H9 (cell line): ENCODE measurements around the gene C1orf21. TPM values are rescaled to one million over a fixed set of nuclear protein-coding genes. Genes with fewer than 3 reads are reported as not detected.

Experiments used
- DNase-seq: peaks from one replicate; pipeline ENCODE4 v3.0.0-alpha.2; 2017
- H2AFZ ChIP-seq: one replicate; pipeline ENCODE4 v1.6.1; 2013; ENCODE audit warnings: mild to moderate bottlenecking, low read length, control low read depth, moderate library complexity
- H2AK5ac ChIP-seq: 2 replicates; pipeline ENCODE4 v1.6.1; 2013; ENCODE audit warnings: low read length, control low read depth, mixed read lengths; ENCODE audit not compliant: insufficient read length
- H2BK120ac ChIP-seq: one replicate; pipeline ENCODE4 v1.6.1; 2013; ENCODE audit warnings: low read depth, mild to moderate bottlenecking, low read length, control low read depth, inconsistent platforms; ENCODE audit not compliant: poor library complexity, severe bottlenecking
- H2BK12ac ChIP-seq: 2 replicates; pipeline ENCODE4 v1.6.1; 2013; ENCODE audit warnings: low read length, control low read depth, mixed read lengths, low read depth; ENCODE audit not compliant: insufficient read length
- H2BK15ac ChIP-seq: 2 replicates; pipeline ENCODE4 v1.6.1; 2013; ENCODE audit warnings: low read depth, low read length, control low read depth
- H2BK20ac ChIP-seq: one replicate; pipeline ENCODE4 v1.6.1; 2013; ENCODE audit warnings: low read depth, mild to moderate bottlenecking, low read length, control low read depth, inconsistent platforms; ENCODE audit not compliant: poor library complexity, severe bottlenecking
- H2BK5ac ChIP-seq: 2 replicates; pipeline ENCODE4 v1.6.1; 2013; ENCODE audit warnings: low read length, control low read depth, mixed read lengths; ENCODE audit not compliant: insufficient read length
- H3K14ac ChIP-seq: 2 replicates; pipeline ENCODE4 v1.6.1; 2013; ENCODE audit warnings: low read length, control low read depth; ENCODE audit not compliant: insufficient read depth
- H3K18ac ChIP-seq: 2 replicates; pipeline ENCODE4 v1.6.1; 2013; ENCODE audit warnings: low read depth, mild to moderate bottlenecking, mixed read lengths, low read length, control low read depth; ENCODE audit not compliant: insufficient read length
- H3K23ac ChIP-seq: 2 replicates; pipeline ENCODE4 v1.6.1; 2013; ENCODE audit warnings: low read length, control low read depth, mixed read lengths, low read depth; ENCODE audit not compliant: insufficient read length
- H3K23me2 ChIP-seq: 2 replicates; pipeline ENCODE4 v1.6.1; 2013; ENCODE audit warnings: low read depth, mild to moderate bottlenecking, mixed read lengths, low read length, control low read depth; ENCODE audit not compliant: insufficient read length, poor library complexity, severe bottlenecking
- H3K27ac ChIP-seq: 2 replicates; pipeline ENCODE4 v1.5.1; 2013; ENCODE audit warnings: low read length, control low read depth, mixed read lengths, low read depth; ENCODE audit not compliant: insufficient read length
- H3K27me3 ChIP-seq: 2 replicates; pipeline ENCODE4 v1.6.1; 2013; ENCODE audit warnings: low read length, control low read depth, inconsistent platforms; ENCODE audit not compliant: insufficient read depth
- H3K4ac ChIP-seq: 2 replicates; pipeline ENCODE4 v1.6.1; 2013; ENCODE audit warnings: low read depth, mild to moderate bottlenecking, control low read depth, inconsistent platforms, low read length, moderate library complexity
- H3K4me1 ChIP-seq: 2 replicates; pipeline ENCODE4 v1.6.1; 2013; ENCODE audit warnings: low read length, control low read depth, inconsistent platforms; ENCODE audit not compliant: insufficient read depth
- H3K4me2 ChIP-seq: 2 replicates; pipeline ENCODE4 v1.6.1; 2013; ENCODE audit warnings: low read length, control low read depth, mixed read lengths; ENCODE audit not compliant: insufficient read length, insufficient read depth
- H3K56ac ChIP-seq: 2 replicates; pipeline ENCODE4 v1.6.1; 2013; ENCODE audit warnings: low read depth, mild to moderate bottlenecking, mixed read lengths, low read length, control low read depth; ENCODE audit not compliant: insufficient read length
- H3K79me1 ChIP-seq: 2 replicates; pipeline ENCODE4 v1.6.1; 2013; ENCODE audit warnings: low read depth, mild to moderate bottlenecking, moderate library complexity, low read length, control low read depth, inconsistent platforms; ENCODE audit not compliant: insufficient read depth, poor library complexity, severe bottlenecking
- H3K79me2 ChIP-seq: 2 replicates; pipeline ENCODE4 v1.6.1; 2013; ENCODE audit warnings: low read length, control low read depth, inconsistent platforms; ENCODE audit not compliant: insufficient read depth
- H3K9ac ChIP-seq: 2 replicates; pipeline ENCODE4 v1.6.1; 2013; ENCODE audit warnings: low read length, control low read depth, mixed read lengths; ENCODE audit not compliant: insufficient read length; ENCODE audit errors: extremely low read depth
- H3K9me3 ChIP-seq: one replicate; pipeline ENCODE4 v1.6.1; 2013; ENCODE audit warnings: low read depth, low read length, inconsistent platforms; ENCODE audit not compliant: control insufficient read depth
- H3T11ph ChIP-seq: one replicate; pipeline ENCODE4 v1.6.1; 2013; ENCODE audit warnings: mild to moderate bottlenecking, low read length, control low read depth, inconsistent platforms
- H4K20me1 ChIP-seq: one replicate; pipeline ENCODE4 v1.6.1; 2013; ENCODE audit not compliant: control insufficient read depth, insufficient read length, insufficient read depth
- H4K5ac ChIP-seq: 2 replicates; pipeline ENCODE4 v1.6.1; 2013; ENCODE audit warnings: low read depth, mild to moderate bottlenecking, mixed read lengths, low read length, control low read depth; ENCODE audit not compliant: insufficient read length
- H4K8ac ChIP-seq: replicated peaks from 2 replicates; pipeline ENCODE4 v1.6.1; 2013; ENCODE audit warnings: low read length, control low read depth, mixed read lengths, low read depth; ENCODE audit not compliant: insufficient read length
- H4K91ac ChIP-seq: 2 replicates; pipeline ENCODE4 v1.6.1; 2013; ENCODE audit warnings: low read depth, mild to moderate bottlenecking, moderate library complexity, mixed read lengths, low read length, control low read depth; ENCODE audit not compliant: insufficient read length
- H3K27ac Mint-ChIP-seq, 3 experiments: 2 replicates in 2 of 3; 3 replicates in 1 of 3; pipeline ENCODE4 v1.8.0; 2020 to 2021; ENCODE audit warnings: mixed read lengths in 3 of 3, mild to moderate bottlenecking in 1 of 3, moderate library complexity in 1 of 3
- H3K27me3 Mint-ChIP-seq: 2 replicates; pipeline ENCODE4 v1.8.0; 2021; ENCODE audit warnings: low read depth, mild to moderate bottlenecking, moderate library complexity, mixed read lengths
- H3K36me3 Mint-ChIP-seq, 3 experiments: 2 replicates in 2 of 3; 3 replicates in 1 of 3; pipeline ENCODE4 v1.8.0; 2020 to 2021; ENCODE audit warnings: low read depth in 3 of 3, mixed read lengths in 3 of 3; ENCODE audit not compliant: insufficient read depth in 1 of 3
- H3K4me1 Mint-ChIP-seq, 2 experiments: 2 replicates each; pipeline ENCODE4 v1.8.0; 2020; ENCODE audit warnings: mixed read lengths in 2 of 2
- H3K4me3 Mint-ChIP-seq, 2 experiments: 2 replicates in 1 of 2; 3 replicates in 1 of 2; pipeline ENCODE4 v1.8.0; 2020 to 2021; ENCODE audit warnings: mild to moderate bottlenecking in 2 of 2, mixed read lengths in 2 of 2, moderate library complexity in 1 of 2
- H3K9me3 Mint-ChIP-seq, 2 experiments: 2 replicates in 1 of 2; 3 replicates in 1 of 2; pipeline ENCODE4 v1.8.0; 2020; ENCODE audit warnings: mild to moderate bottlenecking in 2 of 2, mixed read lengths in 2 of 2, moderate library complexity in 1 of 2
- WGBS: extraction: QIAGEN DNeasy Blood & Tissue Kit; methylation state at CpG from one replicate; pipeline ENCODE4 v1.1.7; 2013; ENCODE audit warnings: missing lambda C conversion rate, low lambda C conversion rate, mixed read lengths; ENCODE audit not compliant: insufficient read length; ENCODE audit errors: extremely low coverage; 5-methylcytosine and 5-hydroxymethylcytosine counted together
- total RNA-seq: library from RNA; stranded (reverse); gene quantifications from 2 replicates; pipeline ENCODE4 v1.2.1, GENCODE V29; 2021
- TF ChIP-seq, protein P1 (sequence below): fragments of 200-600 bp; sonication (generic); conservative IDR thresholded peaks from 3 replicates; pipeline ENCODE4 v1.8.0; 2021; ENCODE audit warnings: antibody characterized with exemption, mild to moderate bottlenecking

C1orf21 gene
- total RNA-seq, 1 experiment from 2014 or later, result 36.0 TPM

DNA sequence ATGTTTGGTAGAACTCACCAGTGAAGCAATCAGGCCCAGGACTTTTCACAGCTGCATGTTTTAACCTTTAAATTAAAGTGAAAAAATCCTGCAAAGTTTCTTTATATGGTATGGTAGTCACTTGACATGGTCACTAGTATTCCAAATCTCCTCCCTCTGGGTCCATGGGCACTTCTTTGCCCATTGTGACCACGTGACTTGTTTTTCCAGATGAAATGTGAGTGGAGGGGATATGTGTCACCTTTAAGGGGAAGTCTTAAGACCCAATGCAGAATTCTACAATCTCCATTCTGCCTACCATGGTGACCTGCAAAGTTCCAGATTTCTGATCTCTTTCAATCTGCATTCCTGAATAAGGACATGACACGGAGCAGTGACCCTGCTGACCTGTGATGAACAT, 152.8 kb downstream of the C1orf21 start:
- Mint-ChIP-seq H3K36me3 (peaks cover 17 to 63% (median 23%) of the 10 kb centered on the region in 3 experiments), H3K4me1 (no peaks in the 10 kb centered on the region), H3K27me3 (no peaks in the 10 kb centered on the region), H3K27ac (no peak overlapping the region), H3K4me3 (no peak overlapping the region), H3K9me3 (peaks cover 10 to 12% of the 10 kb centered on the region in 2 experiments; a peak in 4 of 5 replicates)
- Histone ChIP-seq H2BK20ac (no peak overlapping the region), H2BK12ac (no peak overlapping the region), H3K4ac (no peak overlapping the region), H3K79me1 (no peaks in the 10 kb centered on the region), H3K14ac (no peak overlapping the region), H2BK15ac (no peak overlapping the region), H3K18ac (no peak overlapping the region), H3K23ac (no peak overlapping the region), H3K23me2 (no peaks in the 10 kb centered on the region), H3K79me2 (no peaks in the 10 kb centered on the region), H3K27ac (no peak overlapping the region), H2AFZ (no peak overlapping the region), H4K20me1 (no peaks in the 10 kb centered on the region), H3K56ac (no peak overlapping the region), H3T11ph (no peak overlapping the region), H4K91ac (no peak overlapping the region), H3K9ac (no peak overlapping the region), H3K4me1 (no peaks in the 10 kb centered on the region; the same call in 1 of the 2 replicates), H4K5ac (no peak overlapping the region), H3K27me3 (no peaks in the 10 kb centered on the region), H3K9me3 (no peaks in the 10 kb centered on the region), H4K8ac (no peak overlapping the region), H2AK5ac (no peak overlapping the region), H2BK5ac (no peak overlapping the region), H3K4me2 (no peak overlapping the region), H2BK120ac (no peak overlapping the region)
- no CpG with 5 or more reads among the region's 2 CpGs for WGBS
- TF ChIP-seq, protein P1, sequence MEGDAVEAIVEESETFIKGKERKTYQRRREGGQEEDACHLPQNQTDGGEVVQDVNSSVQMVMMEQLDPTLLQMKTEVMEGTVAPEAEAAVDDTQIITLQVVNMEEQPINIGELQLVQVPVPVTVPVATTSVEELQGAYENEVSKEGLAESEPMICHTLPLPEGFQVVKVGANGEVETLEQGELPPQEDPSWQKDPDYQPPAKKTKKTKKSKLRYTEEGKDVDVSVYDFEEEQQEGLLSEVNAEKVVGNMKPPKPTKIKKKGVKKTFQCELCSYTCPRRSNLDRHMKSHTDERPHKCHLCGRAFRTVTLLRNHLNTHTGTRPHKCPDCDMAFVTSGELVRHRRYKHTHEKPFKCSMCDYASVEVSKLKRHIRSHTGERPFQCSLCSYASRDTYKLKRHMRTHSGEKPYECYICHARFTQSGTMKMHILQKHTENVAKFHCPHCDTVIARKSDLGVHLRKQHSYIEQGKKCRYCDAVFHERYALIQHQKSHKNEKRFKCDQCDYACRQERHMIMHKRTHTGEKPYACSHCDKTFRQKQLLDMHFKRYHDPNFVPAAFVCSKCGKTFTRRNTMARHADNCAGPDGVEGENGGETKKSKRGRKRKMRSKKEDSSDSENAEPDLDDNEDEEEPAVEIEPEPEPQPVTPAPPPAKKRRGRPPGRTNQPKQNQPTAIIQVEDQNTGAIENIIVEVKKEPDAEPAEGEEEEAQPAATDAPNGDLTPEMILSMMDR, result no peak
- no peak for DNase-seq
